ENCODE results near the gene SYT15B.
"Not testable (repeated sequence)": the region's sequence is repeated elsewhere in the genome, so short reads cannot be mapped to it uniquely, and the experiment has no call there.

DNA sequence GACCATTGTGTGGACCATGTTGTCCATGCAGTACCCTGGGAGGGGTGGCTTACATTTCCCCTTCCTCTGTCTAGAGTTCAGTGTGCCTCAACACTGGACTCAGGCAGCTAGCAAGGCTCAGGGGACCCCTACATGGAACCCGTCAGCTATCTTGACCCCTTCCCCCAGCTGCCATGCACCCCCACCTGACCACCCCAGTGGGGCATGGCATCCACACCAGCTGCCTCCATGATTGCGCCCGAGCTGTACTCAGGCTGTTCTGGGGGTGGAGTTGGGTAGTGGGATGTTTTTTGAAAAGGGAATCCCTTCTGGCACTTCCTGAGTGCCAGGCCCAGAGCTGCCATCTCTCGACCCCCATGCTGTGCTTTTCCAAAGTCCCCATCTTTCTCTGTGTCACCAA, 1.8 kb upstream of the SYT15B start:
- TF ChIP-seq, protein P1, sequence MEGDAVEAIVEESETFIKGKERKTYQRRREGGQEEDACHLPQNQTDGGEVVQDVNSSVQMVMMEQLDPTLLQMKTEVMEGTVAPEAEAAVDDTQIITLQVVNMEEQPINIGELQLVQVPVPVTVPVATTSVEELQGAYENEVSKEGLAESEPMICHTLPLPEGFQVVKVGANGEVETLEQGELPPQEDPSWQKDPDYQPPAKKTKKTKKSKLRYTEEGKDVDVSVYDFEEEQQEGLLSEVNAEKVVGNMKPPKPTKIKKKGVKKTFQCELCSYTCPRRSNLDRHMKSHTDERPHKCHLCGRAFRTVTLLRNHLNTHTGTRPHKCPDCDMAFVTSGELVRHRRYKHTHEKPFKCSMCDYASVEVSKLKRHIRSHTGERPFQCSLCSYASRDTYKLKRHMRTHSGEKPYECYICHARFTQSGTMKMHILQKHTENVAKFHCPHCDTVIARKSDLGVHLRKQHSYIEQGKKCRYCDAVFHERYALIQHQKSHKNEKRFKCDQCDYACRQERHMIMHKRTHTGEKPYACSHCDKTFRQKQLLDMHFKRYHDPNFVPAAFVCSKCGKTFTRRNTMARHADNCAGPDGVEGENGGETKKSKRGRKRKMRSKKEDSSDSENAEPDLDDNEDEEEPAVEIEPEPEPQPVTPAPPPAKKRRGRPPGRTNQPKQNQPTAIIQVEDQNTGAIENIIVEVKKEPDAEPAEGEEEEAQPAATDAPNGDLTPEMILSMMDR (IDR thresholded peaks at IDR 0.05): not testable (repeated sequence)
- not testable (repeated sequence) for TF ChIP-seq POLR2AphosphoS5, POLR2A (IDR thresholded peaks at IDR 0.05)

Measured in transverse colon (tissue), 4 donors.